ENCODE data around the gene CRTC2. TPM values are rescaled to one million over a fixed set of nuclear protein-coding genes. Genes with fewer than 3 reads are reported as not detected.

CRTC2 gene
- total and polyA plus RNA-seq, 9 of the 15 experiments (the other 6 are each of a cell fraction or from before 2014, with no cell fraction given): 2.7 to 26.4 (median 10.2) TPM

- TF ChIP-seq E4F1 (CRISPR knock-in tag; IDR thresholded peaks at IDR 0.05; ENCODE audit: borderline replicate concordance) (no peak), LARP7 (IDR thresholded peaks at IDR 0.05) (no peak), GATA2 (CRISPR knock-in tag; IDR thresholded peaks at IDR 0.05) (no peak), ZNF212 (CRISPR knock-in tag; IDR thresholded peaks at IDR 0.05) (no peak), ZNF592 (IDR thresholded peaks at IDR 0.05) (peak; percentile 50; the same call in 1 of the 2 replicates), ZNF23 (CRISPR knock-in tag; IDR thresholded peaks at IDR 0.05) (no peak), U2AF1 (optimal IDR thresholded peaks at IDR 0.05; ENCODE audit: low read depth, low read length) (no peak), ZFX (CRISPR knock-in tag; IDR thresholded peaks at IDR 0.05) (peak; percentile 66), ZNF512 (tag; IDR thresholded peaks at IDR 0.05) (no peak), MXD1 (CRISPR knock-in tag; IDR thresholded peaks at IDR 0.05; ENCODE audit: borderline replicate concordance, poor library complexity, severe bottlenecking) (no peak), SRF (CRISPR knock-in tag; IDR thresholded peaks at IDR 0.05) (no peak), TOE1 (IDR thresholded peaks at IDR 0.05; ENCODE audit: borderline replicate concordance) (peak; percentile 93), TOE1 (CRISPR knock-in tag; IDR thresholded peaks at IDR 0.05; ENCODE audit: borderline replicate concordance, low read depth) (peak; percentile 74; the same call in 1 of the 2 replicates), BACH1 (tag; IDR thresholded peaks at IDR 0.05) (no peak), RBM14 (IDR thresholded peaks at IDR 0.05; ENCODE audit: borderline replicate concordance, insufficient read depth, low read depth, low read length) (no peak), ETS2 (tag; IDR thresholded peaks at IDR 0.05; ENCODE audit: borderline replicate concordance, poor library complexity, severe bottlenecking) (peak; percentile 19), ZFP1 (CRISPR knock-in tag; IDR thresholded peaks at IDR 0.05) (no peak)
Measured at GRCh38 chr1:153967107-153967999, 8.9 kb upstream of the CRTC2 start, which contains the start of gene CREB3L4 (continued).

Measured in K562 (cell line).